HepG2 (cell line): Measurements from ENCODE around the gene THOC5. TPM values are rescaled to one million over a fixed set of nuclear protein-coding genes. Genes with fewer than 3 reads are reported as not detected.

ENCODE experiments used
- HNF4G ChIP-seq, 2 experiments: sonication (generic) in 1 of 2; formaldehyde crosslinking in 1 of 2; IDR thresholded peaks; 2 replicates each; pipeline versions ENCODE4 v1.4.0 to v1.6.1; 2011 to 2020; ENCODE audit warnings: borderline replicate concordance in 2 of 2, low read depth in 2 of 2, mild to moderate bottlenecking in 2 of 2, low read length in 1 of 2, missing genetic modification reagents in 1 of 2, moderate library complexity in 1 of 2
- KAT8 ChIP-seq: IDR thresholded peaks from 2 replicates; pipeline ENCODE4 v1.6.1; 2016; ENCODE audit warnings: missing genetic modification reagents, missing compliant biosample characterization
- RBM22 ChIP-seq: fragments of 200-400 bp; formaldehyde crosslinking; optimal IDR thresholded peaks from 2 replicates; pipeline ENCODE3; 2017; ENCODE audit warnings: mild to moderate bottlenecking, low read length, moderate library complexity
- SOX6 ChIP-seq, 2 experiments: fragments of 450-650 bp in 1 of 2; sonication (generic) in 1 of 2; formaldehyde crosslinking in 1 of 2; IDR thresholded peaks; 2 replicates each; pipeline versions ENCODE4 v1.4.0 to v1.6.1; 2017 to 2020; ENCODE audit warnings: antibody characterized with exemption in 1 of 2, mild to moderate bottlenecking in 1 of 2, missing genetic modification reagents in 1 of 2
- ZBTB38 ChIP-seq: sonication (generic); formaldehyde crosslinking; IDR thresholded peaks from 2 replicates; pipeline ENCODE4 v1.5.1; 2020; ENCODE audit warnings: mild to moderate bottlenecking, missing genetic modification reagents
- ZNF12 ChIP-seq: sonication (generic); formaldehyde crosslinking; IDR thresholded peaks from 2 replicates; pipeline ENCODE4 v1.5.0; 2020; ENCODE audit warnings: missing genetic modification reagents
- ZNF343 ChIP-seq: sonication (generic); formaldehyde crosslinking; IDR thresholded peaks from 2 replicates; pipeline ENCODE4 v1.4.0; 2020; ENCODE audit warnings: mild to moderate bottlenecking, missing genetic modification reagents
- ZNF776 ChIP-seq: sonication (generic); formaldehyde crosslinking; IDR thresholded peaks from 2 replicates; pipeline ENCODE4 v1.4.0; 2020; ENCODE audit warnings: mild to moderate bottlenecking, missing genetic modification reagents
- polyA plus RNA-seq, 8 experiments: library from polyadenylated mRNA; depleted of rRNA in 3 of 8; stranded (reverse) in 7 of 8; unstranded in 1 of 8; fragments of >200 nt; fragmentation: Illumina TruSeq in 4 of 8; extraction: Trizol in 4 of 8; gene quantifications; 2 replicates each; pipeline versions ENCODE4 v1.2.1 to v1.2.3, GENCODE V29; 2011 to 2016; ENCODE audit warnings: low read depth in 4 of 8, missing spikeins in 1 of 8, mixed read lengths in 1 of 8; ENCODE audit not compliant: insufficient read depth in 1 of 8
- total RNA-seq, 5 experiments: library from RNA; depleted of rRNA; stranded (reverse); fragments of >200 nt; fragmentation: Illumina TruSeq; extraction: Trizol; gene quantifications; 2 replicates each; pipeline ENCODE4 v1.2.3, GENCODE V29; 2016; ENCODE audit warnings: low read depth in 1 of 5
- TF ChIP-seq, protein P1 (sequence below): sonication (generic); formaldehyde crosslinking; IDR thresholded peaks from 2 replicates; pipeline ENCODE4 v1.5.0; 2020; ENCODE audit warnings: missing genetic modification reagents, mild to moderate bottlenecking, borderline replicate concordance
- TF ChIP-seq, protein P2 (sequence below): sonication (generic); formaldehyde crosslinking; IDR thresholded peaks from 2 replicates; pipeline ENCODE4 v1.8.0; 2022; ENCODE audit warnings: mild to moderate bottlenecking, missing genetic modification reagents; ENCODE audit not compliant: insufficient replicate concordance
- TF ChIP-seq, protein P3 (sequence below): sonication (generic); formaldehyde crosslinking; IDR thresholded peaks from 2 replicates; pipeline ENCODE4 v1.4.0; 2020; ENCODE audit warnings: mild to moderate bottlenecking, missing genetic modification reagents
- TF ChIP-seq, protein P4 (sequence below): sonication (generic); formaldehyde crosslinking; IDR thresholded peaks from 2 replicates; pipeline ENCODE4 v1.8.1; 2023; ENCODE audit warnings: missing genetic modification reagents, inconsistent platforms, borderline replicate concordance
- TF ChIP-seq, protein P5 (sequence below): sonication (generic); formaldehyde crosslinking; conservative IDR thresholded peaks from 2 replicates; pipeline ENCODE4 v1.8.0; 2022; ENCODE audit warnings: mild to moderate bottlenecking, moderate library complexity, missing genetic modification reagents

Gene THOC5
- total and polyA plus RNA-seq, 2 of the 13 experiments (the other 11 are each of a cell fraction or from before 2014, with no cell fraction given): 45.8 to 46.7 TPM

DNA sequence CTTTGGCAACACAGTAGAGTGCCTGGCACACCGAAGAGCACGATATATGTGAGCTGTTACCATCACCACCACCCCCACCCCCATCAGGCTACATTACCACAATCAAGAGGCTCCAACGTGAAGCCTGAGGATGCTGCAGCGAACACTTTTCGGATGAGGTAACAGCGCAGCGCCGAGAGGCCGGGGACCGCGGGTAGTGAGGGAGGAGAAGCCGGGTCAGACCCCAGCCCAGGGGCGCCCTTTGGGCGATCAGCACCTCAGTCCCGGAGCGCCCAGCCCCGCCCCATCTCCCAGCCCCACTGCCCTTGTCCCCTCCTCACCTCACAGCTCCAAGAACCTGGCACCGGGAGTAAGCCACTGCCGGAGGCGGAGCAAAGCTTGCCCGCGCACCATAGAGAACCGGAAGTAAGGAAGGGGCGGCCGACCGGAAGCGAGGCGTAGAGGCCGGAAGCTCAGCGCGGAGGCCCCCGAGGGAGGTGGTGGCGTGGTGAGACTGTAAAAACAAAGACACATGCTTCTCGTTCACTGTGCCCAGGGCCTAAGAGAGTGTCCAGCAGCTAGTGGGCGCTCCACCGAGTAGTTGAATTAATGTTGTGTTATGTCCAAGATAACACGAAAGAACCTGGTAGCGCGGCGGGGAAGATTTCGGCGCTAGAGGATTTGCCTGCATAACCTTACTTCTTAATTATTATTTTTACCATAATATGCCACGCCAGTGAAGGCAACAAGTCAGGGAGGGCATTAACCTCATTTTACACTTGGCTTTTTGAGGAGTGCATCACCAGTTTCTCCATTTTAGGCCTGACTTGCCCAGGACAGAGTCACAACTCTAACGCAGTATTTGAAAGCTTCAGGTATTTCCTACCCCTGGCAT, at the start of gene THOC5 (continued):
- TF ChIP-seq, protein P1, sequence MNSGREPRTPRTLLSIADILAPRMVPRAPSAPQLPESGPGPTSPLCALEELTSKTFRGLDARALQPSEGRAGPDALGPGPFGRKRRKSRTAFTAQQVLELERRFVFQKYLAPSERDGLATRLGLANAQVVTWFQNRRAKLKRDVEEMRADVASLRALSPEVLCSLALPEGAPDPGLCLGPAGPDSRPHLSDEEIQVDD (CRISPR knock-in tag): no peak
- TF ChIP-seq, protein P2, sequence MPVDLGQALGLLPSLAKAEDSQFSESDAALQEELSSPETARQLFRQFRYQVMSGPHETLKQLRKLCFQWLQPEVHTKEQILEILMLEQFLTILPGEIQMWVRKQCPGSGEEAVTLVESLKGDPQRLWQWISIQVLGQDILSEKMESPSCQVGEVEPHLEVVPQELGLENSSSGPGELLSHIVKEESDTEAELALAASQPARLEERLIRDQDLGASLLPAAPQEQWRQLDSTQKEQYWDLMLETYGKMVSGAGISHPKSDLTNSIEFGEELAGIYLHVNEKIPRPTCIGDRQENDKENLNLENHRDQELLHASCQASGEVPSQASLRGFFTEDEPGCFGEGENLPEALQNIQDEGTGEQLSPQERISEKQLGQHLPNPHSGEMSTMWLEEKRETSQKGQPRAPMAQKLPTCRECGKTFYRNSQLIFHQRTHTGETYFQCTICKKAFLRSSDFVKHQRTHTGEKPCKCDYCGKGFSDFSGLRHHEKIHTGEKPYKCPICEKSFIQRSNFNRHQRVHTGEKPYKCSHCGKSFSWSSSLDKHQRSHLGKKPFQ (CRISPR knock-in tag): peak; percentile 33
- TF ChIP-seq KAT8 (peak; percentile 98), RBM22 (peak; percentile 75), ZBTB38 (CRISPR knock-in tag) (peak; percentile 75), HNF4G (IDR thresholded peaks at IDR 0.05; ENCODE audit: borderline replicate concordance, low read depth, low read length) (no peak), HNF4G (CRISPR knock-in tag; IDR thresholded peaks at IDR 0.05; ENCODE audit: borderline replicate concordance, low read depth) (no peak), ZNF776 (CRISPR knock-in tag) (no peak), ZNF12 (peak; percentile 32; the same call in 1 of the 2 replicates), SOX6 (IDR thresholded peaks at IDR 0.05) (no peak), SOX6 (CRISPR knock-in tag; IDR thresholded peaks at IDR 0.05) (peak; percentile 76), ZNF343 (peak; percentile 37; the same call in 1 of the 2 replicates)
- TF ChIP-seq, protein P3, sequence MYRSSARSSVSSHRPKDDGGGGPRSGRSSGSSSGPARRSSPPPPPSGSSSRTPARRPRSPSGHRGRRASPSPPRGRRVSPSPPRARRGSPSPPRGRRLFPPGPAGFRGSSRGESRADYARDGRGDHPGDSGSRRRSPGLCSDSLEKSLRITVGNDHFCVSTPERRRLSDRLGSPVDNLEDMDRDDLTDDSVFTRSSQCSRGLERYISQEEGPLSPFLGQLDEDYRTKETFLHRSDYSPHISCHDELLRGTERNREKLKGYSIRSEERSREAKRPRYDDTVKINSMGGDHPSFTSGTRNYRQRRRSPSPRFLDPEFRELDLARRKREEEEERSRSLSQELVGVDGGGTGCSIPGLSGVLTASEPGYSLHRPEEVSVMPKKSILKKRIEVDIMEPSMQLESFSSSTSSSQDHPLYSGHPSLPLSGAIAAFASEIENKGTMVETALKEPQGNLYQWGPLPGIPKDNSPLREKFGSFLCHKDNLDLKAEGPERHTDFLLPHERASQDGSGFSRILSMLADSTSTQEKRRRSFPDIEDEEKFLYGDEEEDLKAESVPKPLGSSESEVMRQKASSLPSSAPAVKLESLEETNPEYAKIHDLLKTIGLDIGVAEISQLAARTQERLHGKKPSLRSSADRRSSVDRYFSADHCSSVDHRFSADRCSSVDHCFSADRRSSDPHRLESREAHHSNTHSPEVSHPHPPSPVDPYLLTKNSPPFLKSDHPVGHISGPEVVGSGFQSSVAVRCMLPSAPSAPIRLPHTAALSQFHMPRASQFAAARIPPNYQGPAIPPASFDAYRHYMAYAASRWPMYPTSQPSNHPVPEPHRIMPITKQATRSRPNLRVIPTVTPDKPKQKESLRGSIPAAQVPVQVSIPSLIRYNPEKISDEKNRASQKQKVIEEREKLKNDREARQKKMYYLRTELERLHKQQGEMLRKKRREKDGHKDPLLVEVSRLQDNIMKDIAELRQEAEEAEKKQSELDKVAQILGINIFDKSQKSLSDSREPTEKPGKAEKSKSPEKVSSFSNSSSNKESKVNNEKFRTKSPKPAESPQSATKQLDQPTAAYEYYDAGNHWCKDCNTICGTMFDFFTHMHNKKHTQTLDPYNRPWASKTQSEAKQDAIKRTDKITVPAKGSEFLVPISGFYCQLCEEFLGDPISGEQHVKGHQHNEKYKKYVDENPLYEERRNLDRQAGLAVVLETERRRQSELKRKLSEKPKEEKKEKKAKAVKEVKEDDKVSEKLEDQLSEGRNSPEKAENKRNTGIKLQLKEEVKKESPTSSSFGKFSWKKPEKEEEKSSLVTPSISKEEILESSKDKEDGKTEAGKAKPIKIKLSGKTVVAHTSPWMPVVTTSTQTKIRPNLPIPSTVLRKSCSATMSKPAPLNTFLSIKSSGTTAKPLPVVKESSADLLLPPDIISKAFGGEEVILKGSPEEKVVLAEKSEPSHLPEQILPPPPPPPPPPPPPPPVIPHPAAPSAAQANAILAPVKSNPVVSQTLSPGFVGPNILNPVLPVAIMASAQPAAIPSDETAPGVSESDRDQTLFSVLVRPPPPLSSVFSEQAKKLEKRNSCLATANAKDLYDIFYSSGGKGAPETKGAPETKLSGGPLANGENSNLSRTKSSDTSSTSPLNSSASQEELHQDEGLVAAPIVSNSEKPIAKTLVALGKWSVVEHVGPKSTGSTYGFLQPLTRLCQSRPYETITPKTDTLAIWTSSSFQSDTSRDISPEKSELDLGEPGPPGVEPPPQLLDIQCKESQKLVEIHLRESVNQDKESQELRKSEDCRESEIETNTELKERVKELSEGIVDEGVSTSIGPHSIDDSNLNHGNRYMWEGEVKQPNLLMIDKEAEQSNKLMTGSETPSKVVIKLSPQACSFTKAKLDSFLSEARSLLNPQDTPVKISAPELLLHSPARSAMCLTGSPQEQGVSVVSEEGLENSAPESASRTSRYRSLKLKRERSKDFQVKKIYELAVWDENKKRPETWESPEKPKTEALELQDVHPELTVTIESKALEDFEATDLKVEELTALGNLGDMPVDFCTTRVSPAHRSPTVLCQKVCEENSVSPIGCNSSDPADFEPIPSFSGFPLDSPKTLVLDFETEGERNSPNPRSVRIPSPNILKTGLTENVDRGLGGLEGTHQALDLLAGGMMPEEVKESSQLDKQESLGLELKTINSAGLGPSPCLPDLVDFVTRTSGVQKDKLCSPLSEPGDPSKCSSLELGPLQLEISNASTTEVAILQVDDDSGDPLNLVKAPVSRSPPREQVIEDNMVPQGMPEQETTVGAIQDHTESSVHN (CRISPR knock-in tag): no peak
- TF ChIP-seq, protein P4, sequence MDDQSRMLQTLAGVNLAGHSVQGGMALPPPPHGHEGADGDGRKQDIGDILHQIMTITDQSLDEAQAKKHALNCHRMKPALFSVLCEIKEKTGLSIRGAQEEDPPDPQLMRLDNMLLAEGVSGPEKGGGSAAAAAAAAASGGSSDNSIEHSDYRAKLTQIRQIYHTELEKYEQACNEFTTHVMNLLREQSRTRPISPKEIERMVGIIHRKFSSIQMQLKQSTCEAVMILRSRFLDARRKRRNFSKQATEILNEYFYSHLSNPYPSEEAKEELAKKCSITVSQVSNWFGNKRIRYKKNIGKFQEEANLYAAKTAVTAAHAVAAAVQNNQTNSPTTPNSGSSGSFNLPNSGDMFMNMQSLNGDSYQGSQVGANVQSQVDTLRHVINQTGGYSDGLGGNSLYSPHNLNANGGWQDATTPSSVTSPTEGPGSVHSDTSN (CRISPR knock-in tag): no peak
- TF ChIP-seq, protein P5, sequence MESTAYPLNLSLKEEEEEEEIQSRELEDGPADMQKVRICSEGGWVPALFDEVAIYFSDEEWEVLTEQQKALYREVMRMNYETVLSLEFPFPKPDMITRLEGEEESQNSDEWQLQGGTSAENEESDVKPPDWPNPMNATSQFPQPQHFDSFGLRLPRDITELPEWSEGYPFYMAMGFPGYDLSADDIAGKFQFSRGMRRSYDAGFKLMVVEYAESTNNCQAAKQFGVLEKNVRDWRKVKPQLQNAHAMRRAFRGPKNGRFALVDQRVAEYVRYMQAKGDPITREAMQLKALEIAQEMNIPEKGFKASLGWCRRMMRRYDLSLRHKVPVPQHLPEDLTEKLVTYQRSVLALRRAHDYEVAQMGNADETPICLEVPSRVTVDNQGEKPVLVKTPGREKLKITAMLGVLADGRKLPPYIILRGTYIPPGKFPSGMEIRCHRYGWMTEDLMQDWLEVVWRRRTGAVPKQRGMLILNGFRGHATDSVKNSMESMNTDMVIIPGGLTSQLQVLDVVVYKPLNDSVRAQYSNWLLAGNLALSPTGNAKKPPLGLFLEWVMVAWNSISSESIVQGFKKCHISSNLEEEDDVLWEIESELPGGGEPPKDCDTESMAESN (CRISPR knock-in tag): peak; percentile 62; the same call in 1 of the 2 replicates
